A673 (cell line): ENCODE measurements around the gene PNPLA1.

Experiments used
- CTCF ChIP-seq: fragments of 300-800, 200-600 bp; sonication (generic); conservative IDR thresholded peaks from 2 replicates; pipeline ENCODE4 v1.5.1; 2017; ENCODE audit warnings: low read depth, mild to moderate bottlenecking, antibody characterized with exemption, low read length, moderate library complexity, mixed read lengths
- EZH2 ChIP-seq: fragments of 200-600 bp; sonication (generic); IDR thresholded peaks from 2 replicates; pipeline ENCODE4 v1.6.1; 2017; ENCODE audit warnings: borderline replicate concordance, low read depth, mild to moderate bottlenecking, mixed read lengths, antibody characterized with exemption, low read length; ENCODE audit not compliant: poor library complexity, severe bottlenecking

- TF ChIP-seq CTCF (no peak), EZH2 (no peak)
These were observed 83.6 kb downstream of the PNPLA1 start for GRCh38 chr6:36353411-36353915.
